HepG2 (cell line): Measurements from ENCODE around the gene FAM32A. TPM values are rescaled to one million over a fixed set of nuclear protein-coding genes. Genes with fewer than 3 reads are reported as not detected.

Source experiments
- ATAC-seq: fragments of 200-7000 bp; cut with Tn5 transposase; 3 replicates; pipeline ENCODE4 v1.9.1; 2020; ENCODE audit warnings: mild to moderate bottlenecking, moderate library complexity
- BruUV-seq: library from RNA; stranded (reverse); fragments of 400-500 nt; replicated peaks from 2 replicates; lab custom pipeline; 2021; lab: Mats Ljungman, UMichigan
- CTCF ChIA-PET: fragments of 300-600 bp; formaldehyde crosslinking; extraction: SDS; loops from one replicate; lab custom pipeline; 2021; ENCODE audit warnings: low total read pairs, inconsistent platforms, low intra/inter-chr PET ratio; lab: Yijun Ruan, JAX
- POLR2A ChIA-PET: fragments of 350-600 bp; sonication (Branson Sonifier 250); formaldehyde crosslinking; loops from one replicate; lab custom pipeline; 2020; ENCODE audit warnings: antibody characterized with exemption, inconsistent platforms; lab: Yijun Ruan, JAX
- DNase-seq: peaks from one replicate; pipeline ENCODE4 v3.0.0-alpha.2; 2015; ENCODE audit warnings: low spot score
- FAIRE-seq: peaks from 3 replicates; lab custom pipeline; 2011; peaks lifted over from hg19 to GRCh38; lab: Jason Lieb, UNC
- H2AFZ ChIP-seq: one replicate; pipeline ENCODE4 v1.6.1; 2011; ENCODE audit warnings: low read length, inconsistent platforms
- H3K27ac ChIP-seq: fragments of 300-600 bp; 3 replicates; pipeline ENCODE4 v1.8.0; 2011; ENCODE audit warnings: mixed run types, mild to moderate bottlenecking, mixed read lengths, low read length, inconsistent platforms; ENCODE audit not compliant: insufficient read depth; ENCODE audit errors: extremely low read length
- H3K27me3 ChIP-seq, 2 experiments: fragments of 200-600 bp in 1 of 2; 2 replicates in 1 of 2; 3 replicates in 1 of 2; pipeline versions ENCODE4 v1.6.0 to v1.8.0; 2011; ENCODE audit warnings: low read length in 2 of 2, mild to moderate bottlenecking in 2 of 2, moderate library complexity in 2 of 2, inconsistent platforms in 1 of 2; ENCODE audit not compliant: insufficient read depth in 2 of 2, control insufficient read depth in 1 of 2
- H3K36me3 ChIP-seq, 2 experiments: fragments of 200-600 bp in 1 of 2; replicated peaks in 1 of 2; 2 replicates in 1 of 2; 3 replicates in 1 of 2; pipeline versions ENCODE4 v1.5.1 to v1.8.0; 2011; ENCODE audit warnings: low read length in 2 of 2, inconsistent platforms in 1 of 2; ENCODE audit not compliant: insufficient read depth in 2 of 2, control insufficient read depth in 1 of 2
- H3K4me1 ChIP-seq: 2 replicates; pipeline ENCODE4 v1.5.1; 2012; ENCODE audit warnings: low read length, inconsistent platforms; ENCODE audit not compliant: insufficient read depth
- H3K4me2 ChIP-seq: 2 replicates; pipeline ENCODE4 v1.6.0; 2011; ENCODE audit warnings: low read depth, low read length, inconsistent platforms
- H3K4me3 ChIP-seq, 3 experiments: fragments of 200-600 bp in 1 of 3; sonication (generic), shearing (Covaris generic) in 1 of 3; replicated peaks in 1 of 3; 2 replicates each; pipeline ENCODE4 v1.5.1; 2011 to 2016; ENCODE audit warnings: low read length in 3 of 3, inconsistent platforms in 2 of 3, low read depth in 2 of 3, mild to moderate bottlenecking in 2 of 3, control low read depth in 1 of 3, mixed read lengths in 1 of 3; ENCODE audit not compliant: insufficient read depth in 1 of 3
- H3K79me2 ChIP-seq: one replicate; pipeline ENCODE4 v1.6.1; 2011; ENCODE audit warnings: low read length, inconsistent platforms; ENCODE audit not compliant: insufficient read depth
- H3K9ac ChIP-seq: 2 replicates; pipeline ENCODE4 v1.6.0; 2011; ENCODE audit warnings: mild to moderate bottlenecking, low read depth, low read length, inconsistent platforms; ENCODE audit not compliant: insufficient read depth
- H3K9me3 ChIP-seq: 2 replicates; pipeline ENCODE4 v1.5.1; 2012; ENCODE audit warnings: mild to moderate bottlenecking, low read length
- H4K20me1 ChIP-seq: 2 replicates; pipeline ENCODE4 v1.6.0; 2011; ENCODE audit warnings: inconsistent platforms, mild to moderate bottlenecking, low read length, moderate library complexity; ENCODE audit not compliant: insufficient read depth
- MAFG ChIP-seq: sonication (generic); formaldehyde crosslinking; IDR thresholded peaks from 2 replicates; pipeline ENCODE4 v1.5.1; 2020; ENCODE audit warnings: mild to moderate bottlenecking, missing genetic modification reagents
- PAXIP1 ChIP-seq: sonication (generic); formaldehyde crosslinking; conservative IDR thresholded peaks from 2 replicates; pipeline ENCODE4 v1.4.0; 2020; ENCODE audit warnings: mild to moderate bottlenecking, missing genetic modification reagents, moderate library complexity
- RFXAP ChIP-seq: sonication (generic); formaldehyde crosslinking; IDR thresholded peaks from 2 replicates; pipeline ENCODE4 v1.4.0; 2020; ENCODE audit warnings: missing genetic modification reagents, borderline replicate concordance
- SMAD3 ChIP-seq: sonication (generic); formaldehyde crosslinking; IDR thresholded peaks from 2 replicates; pipeline ENCODE4 v1.4.0; 2020; ENCODE audit warnings: missing genetic modification reagents
- WGBS: methylation state at CpG from one replicate; pipeline ENCODE4 v1.1.6; 2017; ENCODE audit warnings: low lambda C conversion rate; 5-methylcytosine and 5-hydroxymethylcytosine counted together
- in situ Hi-C: cut with HindIII; loops from 2 replicates; pipeline ENCODE4 v1.10.0; 2017; ENCODE audit warnings: low pct_unique_long_range_greater_than_20kb; ENCODE audit not compliant: extremely low pct_ligation_motif_present
- intact Hi-C: fragments of 100-400 bp; cut with micrococcal nuclease; formaldehyde crosslinking; loops from one replicate; pipeline ENCODE4 v1.10.0; 2022; ENCODE audit not compliant: unreplicated experiment
- polyA plus RNA-seq, 8 experiments: library from polyadenylated mRNA; depleted of rRNA in 3 of 8; stranded (reverse) in 7 of 8; unstranded in 1 of 8; fragments of >200 nt; fragmentation: Illumina TruSeq in 4 of 8; extraction: Trizol in 4 of 8; gene quantifications; 2 replicates each; pipeline versions ENCODE4 v1.2.1 to v1.2.3, GENCODE V29; 2011 to 2016; ENCODE audit warnings: low read depth in 4 of 8, missing spikeins in 1 of 8, mixed read lengths in 1 of 8; ENCODE audit not compliant: insufficient read depth in 1 of 8
- total RNA-seq, 5 experiments: library from RNA; depleted of rRNA; stranded (reverse); fragments of >200 nt; fragmentation: Illumina TruSeq; extraction: Trizol; gene quantifications; 2 replicates each; pipeline ENCODE4 v1.2.3, GENCODE V29; 2016; ENCODE audit warnings: low read depth in 1 of 5

FAM32A gene
- total and polyA plus RNA-seq, 2 of the 13 experiments (the other 11 are each of a cell fraction or from before 2014, with no cell fraction given): 85.8 to 86.2 TPM

DNA sequence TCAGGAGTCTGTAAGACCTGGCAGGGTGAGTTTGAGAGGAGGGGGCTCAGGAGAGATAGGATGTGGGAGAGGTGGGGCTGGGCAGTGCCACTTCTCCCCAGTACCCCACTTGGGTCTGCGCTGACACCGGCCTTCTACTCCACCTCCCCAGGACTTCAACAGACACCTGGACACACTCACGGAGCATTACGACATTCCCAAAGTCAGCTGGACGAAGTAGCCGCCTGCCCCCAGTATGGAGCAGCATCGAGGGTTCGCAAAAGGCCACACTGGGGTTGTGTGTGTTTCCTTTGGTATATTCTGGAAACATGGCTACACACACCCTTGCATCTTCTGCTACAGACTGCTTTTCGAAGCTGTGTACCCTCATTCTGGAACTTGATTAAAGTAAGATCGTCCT is 5.5 kb downstream of the FAM32A start:
- H2AFZ ChIP-seq: no peak overlapping the region
- ATAC-seq (no peak), DNase-seq (no peak), FAIRE-seq (no peak)
- intact Hi-C loops: no loop called here
- H3K27me3 ChIP-seq: no peaks in the 10 kb centered on the region; a peak in 1 of 5 replicates
- H3K4me2 ChIP-seq: no peak overlapping the region
- H4K20me1 ChIP-seq: no peaks in the 10 kb centered on the region
- WGBS: 100% methylated on average over 4 of the region's 10 CpGs
- POLR2A ChIA-PET: no interaction called here
- H3K27ac ChIP-seq: no peak overlapping the region
- no peak overlapping the region for H3K9ac ChIP-seq
- H3K9me3 ChIP-seq: no peaks in the 10 kb centered on the region
- CTCF ChIA-PET: no interaction called here
- peaks cover 14% of the 10 kb centered on the region for H3K4me1 ChIP-seq
- H3K4me3 ChIP-seq: no peak overlapping the region
- H3K36me3 ChIP-seq: peaks cover 20 to 34% of the 10 kb centered on the region in 2 experiments
- no TSS peak for BruUV-seq
- no peak for TF ChIP-seq PAXIP1 (CRISPR knock-in tag)
- TF ChIP-seq RFXAP (CRISPR knock-in tag): no peak
- no peak for TF ChIP-seq SMAD3 (CRISPR knock-in tag)
- no peak for TF ChIP-seq MAFG
- in situ Hi-C loops: no loop called here
- peaks cover 13% of the 10 kb centered on the region for H3K79me2 ChIP-seq
